K562 (cell line): ENCODE data around the gene P2RY14. TPM values are rescaled to one million over a fixed set of nuclear protein-coding genes. Genes with fewer than 3 reads are reported as not detected.

ENCODE experiments used
- ATAC-seq: fragments of 200-7000 bp; cut with Tn5 transposase; 3 replicates; pipeline ENCODE4 v1.9.1; 2020; ENCODE audit warnings: moderate library complexity
- BruUV-seq: library from RNA; stranded (reverse); fragments of 400-500 nt; replicated peaks from 2 replicates; lab custom pipeline; 2021; lab: Mats Ljungman, UMichigan
- CTCF ChIA-PET: fragments of 300-600 bp; formaldehyde crosslinking; extraction: SDS; loops from one replicate; lab custom pipeline; 2021; ENCODE audit warnings: low intra/inter-chr PET ratio; lab: Yijun Ruan, JAX
- POLR2A ChIA-PET: fragments of 300-600, 350-650 bp; sonication (Branson Sonifier 250); formaldehyde crosslinking; extraction: SDS; loops from one replicate; lab custom pipeline; 2021; ENCODE audit warnings: antibody characterized with exemption, inconsistent platforms; lab: Yijun Ruan, JAX
- DNase-seq, 4 experiments: peaks; one replicate each; pipeline versions ENCODE4 v3.0.0 to v3.0.0-alpha.2; 2011 to 2018; ENCODE audit warnings: low spot score in 3 of 4, mixed read lengths in 3 of 4; ENCODE audit errors: extremely low read depth in 1 of 4
- FAIRE-seq: peaks from 2 replicates; lab custom pipeline; 2011; peaks lifted over from hg19 to GRCh38; lab: Jason Lieb, UNC
- H2AFZ ChIP-seq: 2 replicates; pipeline ENCODE4 v1.6.0; 2011; ENCODE audit warnings: low read depth, low read length, control low read depth, inconsistent platforms
- H3K27ac ChIP-seq: fragments of 200-600 bp; 3 replicates; pipeline ENCODE4 v1.8.0; 2011; ENCODE audit warnings: low read depth, mild to moderate bottlenecking, control low read depth, inconsistent platforms, low read length, moderate library complexity, mixed read lengths; ENCODE audit errors: extremely low read depth
- H3K27me3 ChIP-seq, 2 experiments: fragments of 300-600 bp in 1 of 2; 2 replicates in 1 of 2; 3 replicates in 1 of 2; pipeline versions ENCODE4 v1.6.0 to v1.8.0; 2011; ENCODE audit warnings: inconsistent platforms in 2 of 2, low read length in 2 of 2, mild to moderate bottlenecking in 1 of 2, mixed read lengths in 1 of 2, moderate library complexity in 1 of 2; ENCODE audit not compliant: control insufficient read depth in 2 of 2, insufficient read depth in 2 of 2
- H3K36me3 ChIP-seq: fragments of 300-600 bp; 3 replicates; pipeline ENCODE4 v1.8.0; 2011; ENCODE audit warnings: mild to moderate bottlenecking, low read length, inconsistent platforms; ENCODE audit not compliant: control insufficient read depth, insufficient read depth
- H3K4me1 ChIP-seq, 2 experiments: fragments of 200-600 bp in 1 of 2; replicated peaks in 1 of 2; 2 replicates in 1 of 2; 3 replicates in 1 of 2; pipeline versions ENCODE4 v1.5.1 to v1.8.0; 2011; ENCODE audit warnings: inconsistent platforms in 2 of 2, low read length in 2 of 2, mild to moderate bottlenecking in 1 of 2, mixed read lengths in 1 of 2, moderate library complexity in 1 of 2; ENCODE audit not compliant: control insufficient read depth in 2 of 2, insufficient read depth in 2 of 2
- H3K4me2 ChIP-seq: 2 replicates; pipeline ENCODE4 v1.6.1; 2011; ENCODE audit warnings: low read length, control low read depth, inconsistent platforms, mixed read lengths; ENCODE audit not compliant: insufficient read depth
- H3K4me3 ChIP-seq: fragments of 200-600 bp; sonication (generic), shearing (Covaris generic); 2 replicates; pipeline ENCODE4 v1.5.1; 2016; ENCODE audit warnings: control low read depth, inconsistent platforms
- H3K79me2 ChIP-seq: fragments of 200-600 bp; 3 replicates; pipeline ENCODE4 v1.8.0; 2011; ENCODE audit warnings: low read length, inconsistent platforms; ENCODE audit not compliant: control insufficient read depth, insufficient read depth
- H3K9ac ChIP-seq, 2 experiments: 2 replicates each; pipeline versions ENCODE4 v1.6.0 to v1.6.1; 2011; ENCODE audit warnings: low read depth in 2 of 2, low read length in 2 of 2, control low read depth in 1 of 2, inconsistent platforms in 1 of 2, mild to moderate bottlenecking in 1 of 2, mixed read lengths in 1 of 2; ENCODE audit not compliant: insufficient read depth in 1 of 2
- H3K9me1 ChIP-seq: one replicate; pipeline ENCODE4 v1.6.0; 2011; ENCODE audit warnings: inconsistent platforms, mild to moderate bottlenecking, low read length, moderate library complexity; ENCODE audit not compliant: control insufficient read depth, insufficient read depth
- H3K9me3 ChIP-seq: replicated peaks from 2 replicates; pipeline ENCODE4 v1.5.1; 2011; ENCODE audit warnings: low read depth, low read length, inconsistent platforms; ENCODE audit not compliant: control insufficient read depth, insufficient read depth
- H4K20me1 ChIP-seq: replicated peaks from 2 replicates; pipeline ENCODE4 v1.6.1; 2011; ENCODE audit warnings: low read length, inconsistent platforms, mixed read lengths; ENCODE audit not compliant: control insufficient read depth, insufficient read depth
- SREBF1 ChIP-seq: fragments of 150-350 bp; IDR thresholded peaks from 2 replicates; pipeline ENCODE4 v1.6.1; 2014; ENCODE audit warnings: antibody characterized with exemption, low read depth, low read length, borderline replicate concordance
- TAF7 ChIP-seq: fragments of 450-650 bp; IDR thresholded peaks from 2 replicates; pipeline ENCODE4 v1.6.1; 2016; ENCODE audit warnings: missing genetic modification characterization, missing compliant biosample characterization
- ZNF3 ChIP-seq: fragments of 250-450 bp; sonication (Bioruptor Pico); IDR thresholded peaks from 2 replicates; pipeline ENCODE4 v1.5.0; 2021; ENCODE audit warnings: mild to moderate bottlenecking, moderate library complexity
- WGBS: fragments of 100-300 bp; shearing (Covaris generic); methylation state at CpG from one replicate; pipeline ENCODE4 v1.1.6; 2016; ENCODE audit warnings: low coverage, mixed read lengths; ENCODE audit not compliant: insufficient coverage; ENCODE audit errors: missing lambda C conversion rate; 5-methylcytosine and 5-hydroxymethylcytosine counted together
- in situ Hi-C: fragments of 300-500 bp; cut with MboI; formaldehyde crosslinking; loops from 4 replicates; pipeline ENCODE4 v1.15.0; 2018; ENCODE audit warnings: inconsistent platforms, mixed read lengths
- intact Hi-C: fragments of 100-400 bp; cut with micrococcal nuclease; formaldehyde crosslinking; loops from 2 replicates; pipeline ENCODE4 v1.14.2; 2022
- polyA plus RNA-seq, 8 experiments: library from polyadenylated mRNA; depleted of rRNA in 4 of 8; stranded (reverse) in 5 of 8; unstranded in 3 of 8; fragments of >200 nt; fragmentation: Nextera tagmentation in 2 of 8; fragmentation: Illumina TruSeq in 1 of 8; extraction: Ambion mirVana in 2 of 8; extraction: Trizol in 1 of 8; gene quantifications; 2 replicates each; pipeline versions ENCODE4 v1.2.1 to v1.2.3, GENCODE V29; 2011 to 2014; ENCODE audit warnings: inconsistent platforms in 1 of 8, missing spikeins in 1 of 8
- total RNA-seq, 7 experiments: library from RNA; depleted of rRNA in 6 of 7; stranded (reverse); fragments of >200 nt in 6 of 7; fragmentation: Illumina TruSeq in 2 of 7; extraction: Trizol in 2 of 7; gene quantifications; 2 replicates each; pipeline versions ENCODE4 v1.2.1 to v1.2.3, GENCODE V29; 2011 to 2021; ENCODE audit warnings: low replicate concordance in 1 of 7
- TF ChIP-seq, protein P1 (sequence below): fragments of 450-650 bp; IDR thresholded peaks from 2 replicates; pipeline ENCODE4 v1.6.1; 2016; ENCODE audit warnings: borderline replicate concordance
- TF ChIP-seq, protein P2 (sequence below): sonication (generic); formaldehyde crosslinking; IDR thresholded peaks from 2 replicates; pipeline ENCODE4 v1.8.1; 2023; ENCODE audit warnings: missing genetic modification reagents, mild to moderate bottlenecking, borderline replicate concordance
- TF ChIP-seq, protein P3 (sequence below): fragments of 450-650 bp; IDR thresholded peaks from 2 replicates; pipeline ENCODE4 v1.7.0; 2016; ENCODE audit warnings: borderline replicate concordance

P2RY14 gene
- total and polyA plus RNA-seq, 9 of the 15 experiments (the other 6 are each of a cell fraction or from before 2014, with no cell fraction given), result not detected

DNA sequence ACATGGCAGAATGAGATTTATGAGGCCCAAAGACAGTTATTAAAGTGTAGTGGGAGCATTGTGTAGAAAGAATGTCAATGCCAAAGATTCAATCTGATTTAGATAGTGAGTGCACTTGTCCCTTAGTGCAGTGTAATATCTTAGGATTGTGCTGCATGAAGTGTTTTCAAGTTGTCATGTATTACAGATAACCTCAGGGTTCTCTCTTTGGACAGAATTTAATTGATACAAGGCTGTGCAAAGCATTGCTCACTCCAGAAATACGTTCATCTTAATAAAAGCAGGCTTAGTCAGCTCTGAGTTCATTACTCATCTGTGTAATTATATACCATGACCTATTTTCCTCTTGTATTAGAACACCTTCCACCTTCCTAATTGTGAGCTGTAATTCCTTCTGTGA, 59.3 kb downstream of the P2RY14 start:
- Histone ChIP-seq H3K9me3 (no peaks in the 10 kb centered on the region), H3K36me3 (no peaks in the 10 kb centered on the region), H3K79me2 (no peaks in the 10 kb centered on the region), H3K27ac (no peak overlapping the region), H3K27me3 (no peaks in the 10 kb centered on the region), H3K4me3 (no peak overlapping the region), H4K20me1 (no peaks in the 10 kb centered on the region), H3K4me1 (no peaks in the 10 kb centered on the region), H3K4me2 (no peak overlapping the region), H2AFZ (no peak overlapping the region), H3K9ac (no peak overlapping the region), H3K9me1 (no peaks in the 10 kb centered on the region)
- DNase-seq, result no peak
- 0% methylated on average over 1 of the region's 1 CpG for WGBS
- POLR2A ChIA-PET, result no interaction called here
- in situ Hi-C loops, result no loop called here
- FAIRE-seq, result no peak
- CTCF ChIA-PET, result no interaction called here
- ATAC-seq, result no peak
- BruUV-seq, result no TSS peak
- TF ChIP-seq SREBF1, result no peak
- no peak for TF ChIP-seq TAF7 (tag)
- TF ChIP-seq, protein P1, sequence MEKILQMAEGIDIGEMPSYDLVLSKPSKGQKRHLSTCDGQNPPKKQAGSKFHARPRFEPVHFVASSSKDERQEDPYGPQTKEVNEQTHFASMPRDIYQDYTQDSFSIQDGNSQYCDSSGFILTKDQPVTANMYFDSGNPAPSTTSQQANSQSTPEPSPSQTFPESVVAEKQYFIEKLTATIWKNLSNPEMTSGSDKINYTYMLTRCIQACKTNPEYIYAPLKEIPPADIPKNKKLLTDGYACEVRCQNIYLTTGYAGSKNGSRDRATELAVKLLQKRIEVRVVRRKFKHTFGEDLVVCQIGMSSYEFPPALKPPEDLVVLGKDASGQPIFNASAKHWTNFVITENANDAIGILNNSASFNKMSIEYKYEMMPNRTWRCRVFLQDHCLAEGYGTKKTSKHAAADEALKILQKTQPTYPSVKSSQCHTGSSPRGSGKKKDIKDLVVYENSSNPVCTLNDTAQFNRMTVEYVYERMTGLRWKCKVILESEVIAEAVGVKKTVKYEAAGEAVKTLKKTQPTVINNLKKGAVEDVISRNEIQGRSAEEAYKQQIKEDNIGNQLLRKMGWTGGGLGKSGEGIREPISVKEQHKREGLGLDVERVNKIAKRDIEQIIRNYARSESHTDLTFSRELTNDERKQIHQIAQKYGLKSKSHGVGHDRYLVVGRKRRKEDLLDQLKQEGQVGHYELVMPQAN, result no peak
- no peak for TF ChIP-seq ZNF3
- intact Hi-C loops, result no loop called here

- Histone ChIP-seq H3K27ac (no peak overlapping the region), H3K4me1 (no peaks in the 10 kb centered on the region), H4K20me1 (no peaks in the 10 kb centered on the region), H3K79me2 (no peaks in the 10 kb centered on the region), H3K27me3 (no peaks in the 10 kb centered on the region), H3K9me1 (no peaks in the 10 kb centered on the region), H2AFZ (no peak overlapping the region), H3K36me3 (no peaks in the 10 kb centered on the region), H3K9ac (no peak overlapping the region), H3K9me3 (no peaks in the 10 kb centered on the region), H3K4me3 (no peak overlapping the region), H3K4me2 (no peak overlapping the region)
- intact Hi-C loops (no loop called here), in situ Hi-C loops (no loop called here)
- ChIA-PET CTCF (no interaction called here), POLR2A (no interaction called here)
- no peak for ATAC-seq
- WGBS, result 0% methylated on average over 1 of the region's 1 CpG
- no TSS peak for BruUV-seq
- DNase-seq, result no peak
- no peak for FAIRE-seq
- TF ChIP-seq, protein P2, sequence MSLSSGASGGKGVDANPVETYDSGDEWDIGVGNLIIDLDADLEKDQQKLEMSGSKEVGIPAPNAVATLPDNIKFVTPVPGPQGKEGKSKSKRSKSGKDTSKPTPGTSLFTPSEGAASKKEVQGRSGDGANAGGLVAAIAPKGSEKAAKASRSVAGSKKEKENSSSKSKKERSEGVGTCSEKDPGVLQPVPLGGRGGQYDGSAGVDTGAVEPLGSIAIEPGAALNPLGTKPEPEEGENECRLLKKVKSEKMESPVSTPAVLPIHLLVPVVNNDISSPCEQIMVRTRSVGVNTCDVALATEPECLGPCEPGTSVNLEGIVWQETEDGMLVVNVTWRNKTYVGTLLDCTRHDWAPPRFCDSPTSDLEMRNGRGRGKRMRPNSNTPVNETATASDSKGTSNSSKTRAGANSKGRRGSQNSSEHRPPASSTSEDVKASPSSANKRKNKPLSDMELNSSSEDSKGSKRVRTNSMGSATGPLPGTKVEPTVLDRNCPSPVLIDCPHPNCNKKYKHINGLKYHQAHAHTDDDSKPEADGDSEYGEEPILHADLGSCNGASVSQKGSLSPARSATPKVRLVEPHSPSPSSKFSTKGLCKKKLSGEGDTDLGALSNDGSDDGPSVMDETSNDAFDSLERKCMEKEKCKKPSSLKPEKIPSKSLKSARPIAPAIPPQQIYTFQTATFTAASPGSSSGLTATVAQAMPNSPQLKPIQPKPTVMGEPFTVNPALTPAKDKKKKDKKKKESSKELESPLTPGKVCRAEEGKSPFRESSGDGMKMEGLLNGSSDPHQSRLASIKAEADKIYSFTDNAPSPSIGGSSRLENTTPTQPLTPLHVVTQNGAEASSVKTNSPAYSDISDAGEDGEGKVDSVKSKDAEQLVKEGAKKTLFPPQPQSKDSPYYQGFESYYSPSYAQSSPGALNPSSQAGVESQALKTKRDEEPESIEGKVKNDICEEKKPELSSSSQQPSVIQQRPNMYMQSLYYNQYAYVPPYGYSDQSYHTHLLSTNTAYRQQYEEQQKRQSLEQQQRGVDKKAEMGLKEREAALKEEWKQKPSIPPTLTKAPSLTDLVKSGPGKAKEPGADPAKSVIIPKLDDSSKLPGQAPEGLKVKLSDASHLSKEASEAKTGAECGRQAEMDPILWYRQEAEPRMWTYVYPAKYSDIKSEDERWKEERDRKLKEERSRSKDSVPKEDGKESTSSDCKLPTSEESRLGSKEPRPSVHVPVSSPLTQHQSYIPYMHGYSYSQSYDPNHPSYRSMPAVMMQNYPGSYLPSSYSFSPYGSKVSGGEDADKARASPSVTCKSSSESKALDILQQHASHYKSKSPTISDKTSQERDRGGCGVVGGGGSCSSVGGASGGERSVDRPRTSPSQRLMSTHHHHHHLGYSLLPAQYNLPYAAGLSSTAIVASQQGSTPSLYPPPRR (CRISPR knock-in tag), result no peak
- TF ChIP-seq, protein P3, sequence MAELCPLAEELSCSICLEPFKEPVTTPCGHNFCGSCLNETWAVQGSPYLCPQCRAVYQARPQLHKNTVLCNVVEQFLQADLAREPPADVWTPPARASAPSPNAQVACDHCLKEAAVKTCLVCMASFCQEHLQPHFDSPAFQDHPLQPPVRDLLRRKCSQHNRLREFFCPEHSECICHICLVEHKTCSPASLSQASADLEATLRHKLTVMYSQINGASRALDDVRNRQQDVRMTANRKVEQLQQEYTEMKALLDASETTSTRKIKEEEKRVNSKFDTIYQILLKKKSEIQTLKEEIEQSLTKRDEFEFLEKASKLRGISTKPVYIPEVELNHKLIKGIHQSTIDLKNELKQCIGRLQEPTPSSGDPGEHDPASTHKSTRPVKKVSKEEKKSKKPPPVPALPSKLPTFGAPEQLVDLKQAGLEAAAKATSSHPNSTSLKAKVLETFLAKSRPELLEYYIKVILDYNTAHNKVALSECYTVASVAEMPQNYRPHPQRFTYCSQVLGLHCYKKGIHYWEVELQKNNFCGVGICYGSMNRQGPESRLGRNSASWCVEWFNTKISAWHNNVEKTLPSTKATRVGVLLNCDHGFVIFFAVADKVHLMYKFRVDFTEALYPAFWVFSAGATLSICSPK, result no peak
Observed at GRCh38 chr3:151218136-151218535, 60.2 kb downstream of the P2RY14 start.
